K562 (cell line): ENCODE measurements around the gene WSCD1. TPM values are rescaled to one million over a fixed set of nuclear protein-coding genes. Genes with fewer than 3 reads are reported as not detected.

Experiments
- ATAC-seq: fragments of 200-7000 bp; cut with Tn5 transposase; 3 replicates; pipeline ENCODE4 v1.9.1; 2020; ENCODE audit warnings: moderate library complexity
- BruUV-seq: library from RNA; stranded (reverse); fragments of 400-500 nt; replicated peaks from 2 replicates; lab custom pipeline; 2021; lab: Mats Ljungman, UMichigan
- CTCF ChIA-PET: fragments of 300-600 bp; formaldehyde crosslinking; extraction: SDS; loops from one replicate; lab custom pipeline; 2021; ENCODE audit warnings: low intra/inter-chr PET ratio; lab: Yijun Ruan, JAX
- POLR2A ChIA-PET: fragments of 300-600, 350-650 bp; sonication (Branson Sonifier 250); formaldehyde crosslinking; extraction: SDS; loops from one replicate; lab custom pipeline; 2021; ENCODE audit warnings: antibody characterized with exemption, inconsistent platforms; lab: Yijun Ruan, JAX
- DNase-seq, 4 experiments: peaks; one replicate each; pipeline versions ENCODE4 v3.0.0 to v3.0.0-alpha.2; 2011 to 2018; ENCODE audit warnings: low spot score in 3 of 4, mixed read lengths in 3 of 4; ENCODE audit errors: extremely low read depth in 1 of 4
- FAIRE-seq: peaks from 2 replicates; lab custom pipeline; 2011; peaks lifted over from hg19 to GRCh38; lab: Jason Lieb, UNC
- H2AFZ ChIP-seq: 2 replicates; pipeline ENCODE4 v1.6.0; 2011; ENCODE audit warnings: low read depth, low read length, control low read depth, inconsistent platforms
- H3K27ac ChIP-seq: fragments of 200-600 bp; 3 replicates; pipeline ENCODE4 v1.8.0; 2011; ENCODE audit warnings: low read depth, mild to moderate bottlenecking, control low read depth, inconsistent platforms, low read length, moderate library complexity, mixed read lengths; ENCODE audit errors: extremely low read depth
- H3K27me3 ChIP-seq, 2 experiments: fragments of 300-600 bp in 1 of 2; 2 replicates in 1 of 2; 3 replicates in 1 of 2; pipeline versions ENCODE4 v1.6.0 to v1.8.0; 2011; ENCODE audit warnings: inconsistent platforms in 2 of 2, low read length in 2 of 2, mild to moderate bottlenecking in 1 of 2, mixed read lengths in 1 of 2, moderate library complexity in 1 of 2; ENCODE audit not compliant: control insufficient read depth in 2 of 2, insufficient read depth in 2 of 2
- H3K36me3 ChIP-seq: fragments of 300-600 bp; 3 replicates; pipeline ENCODE4 v1.8.0; 2011; ENCODE audit warnings: mild to moderate bottlenecking, low read length, inconsistent platforms; ENCODE audit not compliant: control insufficient read depth, insufficient read depth
- H3K4me1 ChIP-seq, 2 experiments: fragments of 200-600 bp in 1 of 2; replicated peaks in 1 of 2; 2 replicates in 1 of 2; 3 replicates in 1 of 2; pipeline versions ENCODE4 v1.5.1 to v1.8.0; 2011; ENCODE audit warnings: inconsistent platforms in 2 of 2, low read length in 2 of 2, mild to moderate bottlenecking in 1 of 2, mixed read lengths in 1 of 2, moderate library complexity in 1 of 2; ENCODE audit not compliant: control insufficient read depth in 2 of 2, insufficient read depth in 2 of 2
- H3K4me2 ChIP-seq: 2 replicates; pipeline ENCODE4 v1.6.1; 2011; ENCODE audit warnings: low read length, control low read depth, inconsistent platforms, mixed read lengths; ENCODE audit not compliant: insufficient read depth
- H3K4me3 ChIP-seq: fragments of 200-600 bp; sonication (generic), shearing (Covaris generic); 2 replicates; pipeline ENCODE4 v1.5.1; 2016; ENCODE audit warnings: control low read depth, inconsistent platforms
- H3K79me2 ChIP-seq: fragments of 200-600 bp; 3 replicates; pipeline ENCODE4 v1.8.0; 2011; ENCODE audit warnings: low read length, inconsistent platforms; ENCODE audit not compliant: control insufficient read depth, insufficient read depth
- H3K9ac ChIP-seq, 2 experiments: 2 replicates each; pipeline versions ENCODE4 v1.6.0 to v1.6.1; 2011; ENCODE audit warnings: low read depth in 2 of 2, low read length in 2 of 2, control low read depth in 1 of 2, inconsistent platforms in 1 of 2, mild to moderate bottlenecking in 1 of 2, mixed read lengths in 1 of 2; ENCODE audit not compliant: insufficient read depth in 1 of 2
- H3K9me1 ChIP-seq: one replicate; pipeline ENCODE4 v1.6.0; 2011; ENCODE audit warnings: inconsistent platforms, mild to moderate bottlenecking, low read length, moderate library complexity; ENCODE audit not compliant: control insufficient read depth, insufficient read depth
- H3K9me3 ChIP-seq: replicated peaks from 2 replicates; pipeline ENCODE4 v1.5.1; 2011; ENCODE audit warnings: low read depth, low read length, inconsistent platforms; ENCODE audit not compliant: control insufficient read depth, insufficient read depth
- H4K20me1 ChIP-seq: replicated peaks from 2 replicates; pipeline ENCODE4 v1.6.1; 2011; ENCODE audit warnings: low read length, inconsistent platforms, mixed read lengths; ENCODE audit not compliant: control insufficient read depth, insufficient read depth
- EGR1 ChIP-seq: fragments of 450-650 bp; conservative IDR thresholded peaks from 2 replicates; pipeline ENCODE4 v1.6.1; 2017; ENCODE audit warnings: mild to moderate bottlenecking
- FOXK1 ChIP-seq: sonication (generic); formaldehyde crosslinking; IDR thresholded peaks from 2 replicates; pipeline ENCODE4 v1.8.0; 2022; ENCODE audit warnings: missing genetic modification reagents, mild to moderate bottlenecking, borderline replicate concordance
- LEF1 ChIP-seq: fragments of 450-650 bp; IDR thresholded peaks from 2 replicates; pipeline ENCODE4 v1.6.1; 2016; ENCODE audit warnings: mild to moderate bottlenecking
- NKRF ChIP-seq: fragments of 450-650 bp; IDR thresholded peaks from 2 replicates; pipeline ENCODE4 v1.6.1; 2016; ENCODE audit warnings: borderline replicate concordance
- NR3C1 ChIP-seq: sonication (generic); formaldehyde crosslinking; IDR thresholded peaks from 2 replicates; pipeline ENCODE4 v1.8.1; 2022; ENCODE audit warnings: missing genetic modification reagents
- PURB ChIP-seq: sonication (generic); formaldehyde crosslinking; IDR thresholded peaks from 2 replicates; pipeline ENCODE4 v1.9.0; 2021; ENCODE audit warnings: low read depth, mild to moderate bottlenecking, missing genetic modification reagents
- RUNX1 ChIP-seq: sonication (generic); IDR thresholded peaks from 2 replicates; pipeline ENCODE4 v1.6.1; 2016; ENCODE audit warnings: antibody characterized with exemption, low read depth
- SAFB ChIP-seq: fragments of 200-400 bp; formaldehyde crosslinking; IDR thresholded peaks from 2 replicates; pipeline ENCODE4 v1.6.1; 2017; ENCODE audit warnings: low read depth, low read length, borderline replicate concordance
- SIN3A ChIP-seq, 2 experiments: fragments of 150-350 bp in 1 of 2; IDR thresholded peaks; 2 replicates each; pipeline ENCODE4 v1.6.1; 2011 to 2016; ENCODE audit warnings: borderline replicate concordance in 2 of 2, low read depth in 2 of 2, low read length in 2 of 2, mild to moderate bottlenecking in 2 of 2, moderate library complexity in 2 of 2; ENCODE audit not compliant: control insufficient read depth in 1 of 2
- SPI1 ChIP-seq: IDR thresholded peaks from 2 replicates; pipeline ENCODE4 v1.6.1; 2011; ENCODE audit warnings: low read depth, low read length, control low read depth, borderline replicate concordance
- SREBF1 ChIP-seq: fragments of 150-350 bp; IDR thresholded peaks from 2 replicates; pipeline ENCODE4 v1.6.1; 2014; ENCODE audit warnings: antibody characterized with exemption, low read depth, low read length, borderline replicate concordance
- TCFL5 ChIP-seq: fragments of 250-450 bp; sonication (Bioruptor Pico); conservative IDR thresholded peaks from 2 replicates; pipeline ENCODE4 v1.6.1; 2021; ENCODE audit warnings: mild to moderate bottlenecking, moderate library complexity, matching md5 sums
- TEAD1 ChIP-seq, 2 experiments: fragments of 450-650 bp in 1 of 2; sonication (generic) in 1 of 2; formaldehyde crosslinking; IDR thresholded peaks; 2 replicates each; pipeline versions ENCODE4 v1.4.0 to v1.8.0; 2020 to 2022; ENCODE audit warnings: mild to moderate bottlenecking in 2 of 2, missing genetic modification reagents in 1 of 2
- ZC3H8 ChIP-seq: fragments of 450-650 bp; IDR thresholded peaks from 2 replicates; pipeline ENCODE4 v1.6.1; 2017
- ZNF668 ChIP-seq: fragments of 250-450 bp; sonication (Bioruptor Pico); IDR thresholded peaks from 2 replicates; pipeline ENCODE4 v1.8.0; 2022; ENCODE audit warnings: mild to moderate bottlenecking, inconsistent platforms
- WGBS: fragments of 100-300 bp; shearing (Covaris generic); methylation state at CpG from one replicate; pipeline ENCODE4 v1.1.6; 2016; ENCODE audit warnings: low coverage, mixed read lengths; ENCODE audit not compliant: insufficient coverage; ENCODE audit errors: missing lambda C conversion rate; 5-methylcytosine and 5-hydroxymethylcytosine counted together
- in situ Hi-C: fragments of 300-500 bp; cut with MboI; formaldehyde crosslinking; loops from 4 replicates; pipeline ENCODE4 v1.15.0; 2018; ENCODE audit warnings: inconsistent platforms, mixed read lengths
- intact Hi-C: fragments of 100-400 bp; cut with micrococcal nuclease; formaldehyde crosslinking; loops from 2 replicates; pipeline ENCODE4 v1.14.2; 2022
- polyA plus RNA-seq, 8 experiments: library from polyadenylated mRNA; depleted of rRNA in 4 of 8; stranded (reverse) in 5 of 8; unstranded in 3 of 8; fragments of >200 nt; fragmentation: Nextera tagmentation in 2 of 8; fragmentation: Illumina TruSeq in 1 of 8; extraction: Ambion mirVana in 2 of 8; extraction: Trizol in 1 of 8; gene quantifications; 2 replicates each; pipeline versions ENCODE4 v1.2.1 to v1.2.3, GENCODE V29; 2011 to 2014; ENCODE audit warnings: inconsistent platforms in 1 of 8, missing spikeins in 1 of 8
- total RNA-seq, 7 experiments: library from RNA; depleted of rRNA in 6 of 7; stranded (reverse); fragments of >200 nt in 6 of 7; fragmentation: Illumina TruSeq in 2 of 7; extraction: Trizol in 2 of 7; gene quantifications; 2 replicates each; pipeline versions ENCODE4 v1.2.1 to v1.2.3, GENCODE V29; 2011 to 2021; ENCODE audit warnings: low replicate concordance in 1 of 7
- TF ChIP-seq, protein P1 (sequence below): sonication (generic); IDR thresholded peaks from 2 replicates; pipeline ENCODE4 v1.6.1; 2016
- TF ChIP-seq, protein P2 (sequence below): sonication (generic); formaldehyde crosslinking; IDR thresholded peaks from 2 replicates; pipeline ENCODE4 v1.8.1; 2023; ENCODE audit warnings: mild to moderate bottlenecking, missing genetic modification reagents

The WSCD1 gene
- total and polyA plus RNA-seq, 9 of the 15 experiments (the other 6 are each of a cell fraction or from before 2014, with no cell fraction given), result not detected

DNA sequence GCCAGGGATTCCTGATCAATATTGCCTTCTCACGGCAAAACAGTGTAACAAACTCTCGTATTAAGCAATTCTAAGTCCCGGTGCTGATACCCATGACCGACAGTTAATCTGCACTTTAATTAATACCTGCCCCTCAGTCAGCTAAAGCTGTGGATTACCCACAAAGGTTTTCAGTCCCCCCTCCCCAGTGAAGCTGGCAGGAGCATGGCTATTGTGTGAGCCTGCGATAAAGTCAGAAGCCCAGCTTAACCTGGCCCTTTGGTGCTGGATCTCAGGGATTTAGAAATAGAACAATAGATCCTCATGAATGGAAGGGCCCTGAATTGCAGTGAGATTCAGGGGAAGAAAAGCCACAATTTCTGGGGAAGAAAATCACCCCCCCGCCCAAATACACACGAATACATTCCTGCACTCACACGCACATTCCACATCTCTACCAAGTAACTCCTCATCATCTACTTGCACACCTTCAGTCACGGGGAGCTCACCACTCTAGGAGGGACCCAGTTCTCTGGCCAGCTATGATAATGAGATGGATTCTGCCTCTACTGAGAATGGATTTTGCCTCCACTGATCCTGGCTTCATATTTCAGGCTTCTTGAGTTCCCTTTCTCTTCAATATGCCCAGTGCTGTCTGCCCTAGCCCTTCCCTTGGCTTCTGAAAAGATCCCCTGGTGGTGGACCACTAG, 102.6 kb downstream of the WSCD1 start (continued):
- TF ChIP-seq EGR1 (no peak), PURB (CRISPR knock-in tag) (no peak), TCFL5 (CRISPR knock-in tag) (no peak), TEAD1 (CRISPR knock-in tag; IDR thresholded peaks at IDR 0.05) (no peak)
- TF ChIP-seq, protein P1, sequence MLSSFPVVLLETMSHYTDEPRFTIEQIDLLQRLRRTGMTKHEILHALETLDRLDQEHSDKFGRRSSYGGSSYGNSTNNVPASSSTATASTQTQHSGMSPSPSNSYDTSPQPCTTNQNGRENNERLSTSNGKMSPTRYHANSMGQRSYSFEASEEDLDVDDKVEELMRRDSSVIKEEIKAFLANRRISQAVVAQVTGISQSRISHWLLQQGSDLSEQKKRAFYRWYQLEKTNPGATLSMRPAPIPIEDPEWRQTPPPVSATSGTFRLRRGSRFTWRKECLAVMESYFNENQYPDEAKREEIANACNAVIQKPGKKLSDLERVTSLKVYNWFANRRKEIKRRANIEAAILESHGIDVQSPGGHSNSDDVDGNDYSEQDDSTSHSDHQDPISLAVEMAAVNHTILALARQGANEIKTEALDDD, result no peak
- TF ChIP-seq, protein P2, sequence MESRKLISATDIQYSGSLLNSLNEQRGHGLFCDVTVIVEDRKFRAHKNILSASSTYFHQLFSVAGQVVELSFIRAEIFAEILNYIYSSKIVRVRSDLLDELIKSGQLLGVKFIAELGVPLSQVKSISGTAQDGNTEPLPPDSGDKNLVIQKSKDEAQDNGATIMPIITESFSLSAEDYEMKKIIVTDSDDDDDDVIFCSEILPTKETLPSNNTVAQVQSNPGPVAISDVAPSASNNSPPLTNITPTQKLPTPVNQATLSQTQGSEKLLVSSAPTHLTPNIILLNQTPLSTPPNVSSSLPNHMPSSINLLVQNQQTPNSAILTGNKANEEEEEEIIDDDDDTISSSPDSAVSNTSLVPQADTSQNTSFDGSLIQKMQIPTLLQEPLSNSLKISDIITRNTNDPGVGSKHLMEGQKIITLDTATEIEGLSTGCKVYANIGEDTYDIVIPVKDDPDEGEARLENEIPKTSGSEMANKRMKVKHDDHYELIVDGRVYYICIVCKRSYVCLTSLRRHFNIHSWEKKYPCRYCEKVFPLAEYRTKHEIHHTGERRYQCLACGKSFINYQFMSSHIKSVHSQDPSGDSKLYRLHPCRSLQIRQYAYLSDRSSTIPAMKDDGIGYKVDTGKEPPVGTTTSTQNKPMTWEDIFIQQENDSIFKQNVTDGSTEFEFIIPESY (CRISPR knock-in tag), result no peak

- H3K9me1 ChIP-seq, result no peaks in the 10 kb centered on the region
- intact Hi-C loops (no loop called here), in situ Hi-C loops (no loop called here)
- ChIA-PET CTCF (no interaction called here), POLR2A (no interaction called here)
- H4K20me1 ChIP-seq, result no peaks in the 10 kb centered on the region; the same call in 1 of the 2 replicates
- DNase-seq (no peak), ATAC-seq (no peak), FAIRE-seq (no peak)
- BruUV-seq, result no TSS peak
- 0% methylated on average over 1 of the region's 2 CpGs for WGBS
- no peak overlapping the region for H3K4me3 ChIP-seq
- H2AFZ ChIP-seq, result no peak overlapping the region
- H3K79me2 ChIP-seq, result no peaks in the 10 kb centered on the region
- no peak overlapping the region for H3K9ac ChIP-seq
- H3K9me3 ChIP-seq, result no peaks in the 10 kb centered on the region
- no peaks in the 10 kb centered on the region for H3K36me3 ChIP-seq
- no peaks in the 10 kb centered on the region for H3K4me1 ChIP-seq
- peaks cover 0 to 9% of the 10 kb centered on the region in 2 experiments; a peak in 2 of 5 replicates for H3K27me3 ChIP-seq
- H3K4me2 ChIP-seq, result no peak overlapping the region
- no peak overlapping the region for H3K27ac ChIP-seq
- no peak for TF ChIP-seq ZNF668 (CRISPR knock-in tag)
- no peak for TF ChIP-seq RUNX1
- TF ChIP-seq SIN3A (IDR thresholded peaks at IDR 0.05; ENCODE audit: borderline replicate concordance in 2 of 2, control insufficient read depth in 1 of 2, low read depth in 2 of 2, low read length in 2 of 2), result no peak
- TF ChIP-seq ZC3H8, result no peak
- no peak for TF ChIP-seq NKRF
- no peak for TF ChIP-seq SREBF1
- TF ChIP-seq LEF1, result no peak
- no peak for TF ChIP-seq NR3C1 (CRISPR knock-in tag)
- TF ChIP-seq FOXK1 (CRISPR knock-in tag), result no peak
- TF ChIP-seq SPI1, result no peak
- no peak for TF ChIP-seq SAFB
Observed at GRCh38 chr17:6173653-6174052, 103.5 kb downstream of the WSCD1 start.
